OCI-LY7 (cell line): ENCODE results near the gene WDR48. TPM values are rescaled to one million over a fixed set of nuclear protein-coding genes. Genes with fewer than 3 reads are reported as not detected.
A peak's percentile ranks its signal among the peaks of the same experiment; 100 is the strongest.

Experiments used
- BruUV-seq: library from RNA; stranded (reverse); fragments of 400-500 nt; replicated peaks from 2 replicates; lab custom pipeline; 2021; lab: Mats Ljungman, UMichigan
- CTCF ChIA-PET: fragments of 300-600 bp; sonication (Branson Sonifier 250); formaldehyde crosslinking; loops from one replicate; lab custom pipeline; 2022; ENCODE audit warnings: antibody characterized with exemption; ENCODE audit not compliant: unreplicated experiment; lab: Charles Lee
- POLR2A ChIA-PET: fragments of 300-600 bp; sonication (Branson Sonifier 250); formaldehyde crosslinking; loops from one replicate; lab custom pipeline; 2022; ENCODE audit warnings: antibody characterized with exemption; lab: Charles Lee
- DNase-seq: peaks from one replicate; pipeline ENCODE4 v3.0.0-alpha.2; 2015; ENCODE audit warnings: low spot score
- H2AFZ ChIP-seq: fragments of 200-600 bp; sonication (generic), shearing (Covaris generic); 2 replicates; pipeline ENCODE4 v1.6.1; 2014; ENCODE audit warnings: mild to moderate bottlenecking, antibody characterized with exemption, low read length, moderate library complexity
- H3K27ac ChIP-seq: fragments of 200-600 bp; sonication (generic); 2 replicates; pipeline ENCODE4 v1.5.1; 2014; ENCODE audit warnings: mixed run types, low read depth, mild to moderate bottlenecking, moderate library complexity, low read length, inconsistent platforms; ENCODE audit not compliant: poor library complexity, severe bottlenecking
- H3K36me3 ChIP-seq: fragments of 200-600 bp; sonication (generic); 2 replicates; pipeline ENCODE4 v1.6.1; 2014; ENCODE audit warnings: mild to moderate bottlenecking, antibody characterized with exemption, low read length, moderate library complexity, mixed read lengths; ENCODE audit not compliant: insufficient read depth
- H3K4me1 ChIP-seq: fragments of 200-600 bp; sonication (generic); 2 replicates; pipeline ENCODE4 v1.5.1; 2014; ENCODE audit warnings: mild to moderate bottlenecking, low read length; ENCODE audit not compliant: insufficient read depth, poor library complexity, severe bottlenecking
- H3K4me2 ChIP-seq: fragments of 200-600 bp; sonication (generic); 2 replicates; pipeline ENCODE4 v1.6.1; 2014; ENCODE audit warnings: mild to moderate bottlenecking, low read length
- H3K4me3 ChIP-seq: fragments of 200-600 bp; sonication (generic); 2 replicates; pipeline ENCODE4 v1.5.1; 2014; ENCODE audit warnings: mild to moderate bottlenecking, low read depth, low read length; ENCODE audit not compliant: poor library complexity, severe bottlenecking
- H3K79me2 ChIP-seq: fragments of 200-600 bp; sonication (generic); 2 replicates; pipeline ENCODE4 v1.6.1; 2016; ENCODE audit warnings: low read depth, mild to moderate bottlenecking, low read length, moderate library complexity, mixed read lengths; ENCODE audit not compliant: insufficient read depth
- H3K9me2 ChIP-seq: fragments of 200-600 bp; sonication (generic); 2 replicates; pipeline ENCODE4 v1.6.1; 2016; ENCODE audit warnings: mild to moderate bottlenecking, low read length, mixed read lengths; ENCODE audit not compliant: insufficient read depth
- H3K9me3 ChIP-seq: fragments of 200-600 bp; sonication (generic); 2 replicates; pipeline ENCODE4 v1.6.1; 2014; ENCODE audit warnings: mild to moderate bottlenecking, mixed run types, low read length, mixed read lengths
- H4K20me1 ChIP-seq: fragments of 200-600 bp; sonication (generic); 2 replicates; pipeline ENCODE4 v1.6.1; 2014; ENCODE audit warnings: mild to moderate bottlenecking, antibody characterized with exemption, low read length, moderate library complexity, mixed read lengths; ENCODE audit not compliant: insufficient read depth
- CTCF ChIP-seq: fragments of 200-600 bp; sonication (generic); conservative IDR thresholded peaks from 2 replicates; pipeline ENCODE4 v1.5.1; 2014; ENCODE audit warnings: mild to moderate bottlenecking, antibody characterized with exemption, low read length, moderate library complexity, mixed read lengths
- EZH2phosphoT487 ChIP-seq: fragments of 200-600 bp; sonication (generic); IDR thresholded peaks from 2 replicates; pipeline ENCODE4 v1.6.1; 2018; ENCODE audit warnings: low read depth, borderline replicate concordance, mild to moderate bottlenecking, mixed run types, antibody characterized with exemption, low read length, moderate library complexity, mixed read lengths
- intact Hi-C: fragments of 100-400 bp; cut with micrococcal nuclease; formaldehyde crosslinking; loops from one replicate; pipeline ENCODE4 v1.10.0; 2022; ENCODE audit not compliant: unreplicated experiment
- total RNA-seq, 2 experiments: library from RNA; depleted of rRNA in 1 of 2; stranded (reverse); fragments of >200 nt in 1 of 2; shearing (Covaris generic) in 1 of 2; gene quantifications; 2 replicates each; pipeline ENCODE4 v1.2.3, GENCODE V29; 2014 to 2022

WDR48 gene
- total RNA-seq, 2 experiments from 2014 or later, result 12.3 to 38.4 TPM

GRCh38 chr3:39105687-39106063 lies 53.9 kb downstream of the WDR48 start:
- Histone ChIP-seq H3K27ac (no peak overlapping the region), H3K4me1 (peaks cover 74% of the 10 kb centered on the region)
- BruUV-seq, result no TSS peak

GRCh38 chr3:39106281-39106811 lies 54.5 kb downstream of the WDR48 start:
- TSS peak; percentile 55 for BruUV-seq
- POLR2A ChIA-PET, result interaction anchor here (0.9 to 1.0 kb wide), 4 partner anchors 10 to 21 kb away, joined by 3 read pairs; no protein-coding TSS in a partner anchor
- CTCF ChIA-PET, result interaction anchor here (0.6 kb wide), 1 partner anchor 12 kb away, joined by 6 read pairs; no protein-coding TSS in a partner anchor
- H2AFZ ChIP-seq, result no peak overlapping the region
- TF ChIP-seq CTCF, result no peak
- TF ChIP-seq EZH2phosphoT487, result no peak
- peaks cover 13% of the 10 kb centered on the region; the same call in 1 of the 2 replicates for H3K79me2 ChIP-seq
- DNase-seq, result no peak
- H3K4me3 ChIP-seq, result peak overlapping the region; percentile 85
- intact Hi-C loops, result no loop called here
- H3K27ac ChIP-seq, result no peak overlapping the region
- no peaks in the 10 kb centered on the region for H4K20me1 ChIP-seq
- H3K4me1 ChIP-seq, result peaks cover 73% of the 10 kb centered on the region
- no peaks in the 10 kb centered on the region for H3K9me2 ChIP-seq
- no peaks in the 10 kb centered on the region for H3K9me3 ChIP-seq
- H3K4me2 ChIP-seq, result peak overlapping the region; percentile 96
- H3K36me3 ChIP-seq, result peaks cover 31% of the 10 kb centered on the region

More at GRCh38 chr3:39105687-39106063, 53.9 kb downstream of the WDR48 start:
- no peaks in the 10 kb centered on the region for H4K20me1 ChIP-seq
- DNase-seq, result no peak
- TF ChIP-seq CTCF, result no peak
- TF ChIP-seq EZH2phosphoT487, result no peak
- intact Hi-C loops, result no loop called here
- H3K9me3 ChIP-seq, result no peaks in the 10 kb centered on the region
- H3K4me3 ChIP-seq, result peak overlapping the region; percentile 85
- CTCF ChIA-PET, result no interaction called here
- peaks cover 29% of the 10 kb centered on the region; the same call in 1 of the 2 replicates for H3K36me3 ChIP-seq
- no peaks in the 10 kb centered on the region for H3K9me2 ChIP-seq
- H3K4me2 ChIP-seq, result peak overlapping the region; percentile 96
- POLR2A ChIA-PET, result interaction anchor here (0.6 to 1.5 kb wide), 7 partner anchors 10 to 78 kb away, joined by 3 to 4 read pairs (median 3); no protein-coding TSS in a partner anchor
- H3K79me2 ChIP-seq, result peaks cover 13% of the 10 kb centered on the region; the same call in 1 of the 2 replicates
- H2AFZ ChIP-seq, result no peak overlapping the region

- TF ChIP-seq EZH2phosphoT487 (no peak), CTCF (no peak)
- Histone ChIP-seq H2AFZ (peak overlapping the region; percentile 82), H3K9me3 (no peaks in the 10 kb centered on the region), H3K4me2 (peak overlapping the region; percentile 96), H3K36me3 (peaks cover 31% of the 10 kb centered on the region), H4K20me1 (no peaks in the 10 kb centered on the region), H3K27ac (peak overlapping the region; percentile 97), H3K79me2 (peaks cover 13% of the 10 kb centered on the region; the same call in 1 of the 2 replicates), H3K4me3 (peak overlapping the region; percentile 85), H3K4me1 (peaks cover 67% of the 10 kb centered on the region), H3K9me2 (no peaks in the 10 kb centered on the region)
- DNase-seq, result no peak
- no TSS peak for BruUV-seq
- intact Hi-C loops, result no loop called here
- ChIA-PET POLR2A (interaction anchor here (1.0 to 2.4 kb wide), 3 partner anchors 11 to 43 kb away, joined by 3 to 7 read pairs (median 5); no protein-coding TSS in a partner anchor), CTCF (no interaction called here)
Observed at GRCh38 chr3:39106851-39107387, 55.1 kb downstream of the WDR48 start.
